Non-pigmented ciliary epithelial cell (primary cell): ENCODE measurements around the gene TADA3.

ENCODE experiments used
- DNase-seq: peaks from one replicate; pipeline ENCODE4 v3.0.0-alpha.2; 2010; ENCODE audit warnings: low read depth

Gene TADA3

DNA sequence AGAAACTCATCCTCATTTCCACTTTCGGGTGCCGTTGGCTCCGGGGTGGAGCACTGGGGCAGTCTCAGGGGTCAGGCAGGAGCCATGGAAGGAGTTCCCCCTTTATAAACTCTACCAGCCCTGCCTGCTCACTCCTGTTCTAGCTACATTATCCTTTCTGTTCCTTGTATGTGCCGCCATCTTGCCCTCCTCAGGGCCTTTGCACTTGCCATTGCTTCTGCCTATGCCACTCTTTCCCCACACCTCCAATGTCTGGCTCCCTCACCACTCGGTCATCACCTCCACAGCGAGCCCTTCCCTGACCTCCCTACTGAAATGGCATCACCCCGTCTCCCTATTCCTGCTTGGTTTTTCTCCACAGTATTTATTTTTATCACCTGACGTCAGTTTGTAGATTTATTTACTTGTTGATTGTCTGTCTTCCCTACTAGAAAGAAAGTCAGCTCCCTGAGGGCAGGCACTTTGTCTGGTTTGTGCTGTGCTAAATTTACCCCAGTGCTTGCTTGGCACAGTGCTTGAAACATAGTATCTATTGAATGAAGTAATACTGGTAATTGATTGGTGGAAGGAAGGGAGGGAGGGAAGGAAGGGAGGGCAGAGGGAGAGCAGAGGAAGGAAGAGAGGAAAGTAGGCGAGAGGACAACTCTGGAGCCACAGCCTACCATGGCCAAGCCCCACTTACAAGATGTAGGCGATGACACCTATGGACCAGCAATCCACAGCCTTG, 31.3 kb downstream of the TADA3 start:
- no peak for DNase-seq

DNA sequence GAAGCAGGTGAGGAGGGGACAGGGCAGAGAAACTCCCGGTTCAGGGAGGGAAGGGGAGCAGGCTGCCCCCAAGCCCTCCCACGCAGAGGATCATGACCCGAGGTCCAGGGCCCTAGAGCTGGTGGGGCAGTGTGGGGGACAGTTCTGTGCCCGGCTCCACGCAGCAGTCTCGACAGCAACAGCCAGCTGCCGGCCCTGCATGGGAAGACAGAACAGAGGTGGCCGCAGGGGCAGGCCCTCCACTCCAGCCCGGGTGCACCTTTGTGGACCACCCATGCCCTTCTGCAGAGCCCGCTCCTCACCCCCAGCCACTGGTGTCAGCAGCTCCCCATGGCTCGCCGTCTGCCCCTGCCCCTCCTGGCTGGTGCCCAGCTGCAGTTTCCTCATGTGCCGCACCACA, 34.8 kb downstream of the TADA3 start:
- no peak for DNase-seq

DNA sequence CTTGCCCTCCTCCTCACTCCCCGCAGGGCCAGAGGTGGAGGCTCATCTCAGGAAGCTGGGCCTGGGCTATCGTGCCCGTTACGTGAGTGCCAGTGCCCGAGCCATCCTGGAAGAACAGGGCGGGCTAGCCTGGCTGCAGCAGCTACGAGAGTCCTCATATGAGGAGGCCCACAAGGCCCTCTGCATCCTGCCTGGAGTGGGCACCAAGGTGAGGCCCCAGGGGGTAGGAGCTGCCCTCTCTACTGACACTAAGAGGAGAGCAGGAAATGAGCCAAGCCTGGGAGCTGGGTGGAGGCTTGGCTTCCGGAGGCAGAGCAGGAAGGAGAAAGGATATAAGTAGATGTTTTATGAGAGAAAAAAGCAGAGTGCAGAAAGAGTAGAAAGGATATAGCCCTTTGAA, 37.6 kb downstream of the TADA3 start:
- no peak for DNase-seq

DNA sequence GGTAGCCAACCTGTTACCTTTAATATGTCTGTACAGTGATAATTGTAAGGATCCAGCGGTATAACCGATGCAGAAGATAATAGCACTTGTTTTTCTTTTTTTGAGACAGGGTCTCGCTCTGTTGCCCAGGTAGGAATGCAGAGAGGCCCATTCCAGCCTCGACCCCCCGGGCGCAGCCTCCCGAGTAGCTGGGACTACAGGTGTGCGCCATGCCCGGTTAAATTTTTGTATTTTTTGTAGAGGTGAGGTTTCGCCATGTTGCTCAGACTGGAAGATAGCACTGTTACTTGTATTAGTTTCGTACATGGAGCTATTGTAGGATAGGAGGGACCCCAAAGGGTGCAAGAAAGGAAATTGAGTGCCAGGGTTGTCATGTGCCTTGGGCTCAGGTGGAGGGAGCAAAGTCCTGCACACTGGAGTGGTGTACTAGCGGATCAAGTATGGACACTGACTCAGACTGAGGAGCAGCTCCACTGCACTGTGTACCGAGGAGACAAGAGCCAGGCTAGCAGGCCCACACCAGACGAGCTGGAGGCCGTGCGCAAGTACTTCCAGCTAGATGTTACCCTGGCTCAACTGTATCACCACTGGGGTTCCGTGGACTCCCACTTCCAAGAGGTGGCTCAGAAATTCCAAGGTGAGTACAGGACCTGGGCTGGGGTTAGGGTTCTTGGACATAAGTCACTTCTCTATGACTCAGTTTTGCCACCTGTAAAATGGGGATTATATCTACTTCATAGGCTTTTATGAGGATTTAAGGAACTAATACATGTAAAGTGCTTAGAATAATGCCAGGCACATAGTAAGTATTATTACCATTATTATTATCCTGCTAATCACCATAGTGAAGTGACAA, 41.5 kb downstream of the TADA3 start:
- DNase-seq: no peak

DNA sequence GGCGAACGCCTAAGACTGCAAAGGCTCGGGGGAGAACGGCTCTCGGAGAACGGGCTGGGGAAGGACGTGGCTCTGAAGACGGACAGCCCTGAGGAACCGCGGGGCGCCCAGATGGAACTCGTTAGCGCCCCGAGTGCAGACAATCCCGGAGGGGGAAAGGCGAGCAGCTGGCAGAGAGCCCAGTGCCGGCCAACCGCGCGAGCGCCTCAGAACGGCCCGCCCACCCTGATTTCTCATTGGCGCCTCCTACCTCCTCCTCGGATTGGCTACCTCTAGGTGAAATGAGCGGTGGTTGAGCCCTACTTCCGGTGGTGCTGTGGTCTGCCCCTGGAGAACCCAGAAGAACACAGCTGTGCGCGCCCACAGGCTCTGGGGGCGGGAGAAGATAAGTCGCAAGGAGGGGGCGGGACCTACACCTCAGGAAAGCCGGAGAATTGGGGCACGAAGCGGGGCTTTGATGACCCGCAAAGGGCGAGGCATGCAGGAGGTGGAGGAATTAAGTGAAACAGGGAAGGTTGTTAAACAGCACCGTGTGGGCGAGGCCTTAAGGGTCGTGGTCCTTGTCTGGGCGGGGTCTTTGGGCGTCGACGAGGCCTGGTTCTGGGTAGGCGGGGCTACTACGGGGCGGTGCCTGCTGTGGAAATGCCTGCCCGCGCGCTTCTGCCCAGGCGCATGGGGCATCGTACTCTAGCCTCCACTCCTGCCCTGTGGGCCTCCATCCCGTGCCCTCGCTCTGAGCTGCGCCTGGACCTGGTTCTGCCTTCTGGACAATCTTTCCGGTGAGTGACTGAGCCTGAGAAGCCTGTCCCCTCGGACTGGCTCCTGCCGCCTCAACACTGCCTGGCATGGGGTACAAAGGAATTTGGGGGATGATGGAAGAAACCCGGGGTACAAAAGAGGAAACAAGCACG, 42.4 kb downstream of the TADA3 start, which contains the start of gene OGG1:
TSS of gene OGG1 (plus strand) at position 308 of the 911 bp plus-strand sequence. CDS start at position 643, 335 bp downstream.
- peak; percentile 95 for DNase-seq

DNA sequence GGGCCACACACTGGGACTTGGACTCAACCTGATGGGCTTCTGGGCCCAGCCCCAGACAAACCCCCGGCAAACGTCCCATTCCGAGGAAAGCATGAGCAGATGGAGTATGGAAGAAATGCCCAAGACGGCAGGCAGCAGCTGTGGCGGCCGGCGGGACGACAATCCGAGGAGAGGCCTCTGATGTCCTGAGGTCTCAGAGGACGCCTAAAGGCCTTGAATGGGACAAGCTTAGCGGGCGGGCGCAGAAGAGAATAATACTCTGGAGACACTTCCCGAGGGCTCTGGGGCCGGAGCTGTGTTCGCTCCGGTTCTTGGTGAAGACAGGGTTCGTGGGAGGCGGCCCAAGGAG, 43.0 kb downstream of the TADA3 start:
- no peak for DNase-seq

DNA sequence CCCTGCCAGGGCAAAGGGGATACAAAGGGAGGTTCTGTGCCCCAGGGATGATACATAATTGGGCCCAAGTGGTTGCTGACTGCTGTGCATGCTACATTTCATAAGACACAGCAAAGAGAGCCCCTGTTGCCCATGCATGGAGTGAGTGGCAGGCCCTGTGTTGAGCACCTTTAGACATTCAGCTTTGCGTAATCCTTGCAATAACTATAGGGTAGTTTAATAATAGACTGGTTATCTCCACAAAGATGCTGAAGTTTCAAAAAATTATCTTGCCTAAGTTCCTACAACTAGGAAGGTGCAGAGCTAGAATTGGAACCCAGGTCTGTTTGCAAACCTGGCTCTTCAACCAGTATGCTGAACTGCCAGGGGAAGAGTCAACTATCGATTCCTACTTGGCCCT, 44.2 kb downstream of the TADA3 start:
- no peak for DNase-seq

DNA sequence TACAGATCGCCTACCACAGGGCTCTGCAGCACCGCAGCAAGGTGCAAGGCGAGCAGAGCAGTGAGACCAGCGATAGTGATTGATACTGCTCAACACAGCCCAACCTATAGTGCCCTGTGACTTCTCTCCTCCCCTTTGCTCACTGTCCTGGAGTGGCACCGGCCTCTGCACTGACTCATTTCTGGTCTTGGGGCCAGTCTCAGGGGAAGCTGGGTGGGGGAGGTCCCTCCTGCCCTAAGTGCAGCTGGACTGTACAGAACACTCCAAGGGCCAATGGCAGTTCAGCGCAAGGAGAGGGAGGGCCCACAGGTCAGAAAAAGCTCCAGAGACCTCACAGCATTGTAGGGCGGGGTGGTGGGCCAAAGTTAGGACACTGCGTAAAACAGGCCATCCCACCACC, 45.0 kb downstream of the TADA3 start:
- DNase-seq: no peak

DNA sequence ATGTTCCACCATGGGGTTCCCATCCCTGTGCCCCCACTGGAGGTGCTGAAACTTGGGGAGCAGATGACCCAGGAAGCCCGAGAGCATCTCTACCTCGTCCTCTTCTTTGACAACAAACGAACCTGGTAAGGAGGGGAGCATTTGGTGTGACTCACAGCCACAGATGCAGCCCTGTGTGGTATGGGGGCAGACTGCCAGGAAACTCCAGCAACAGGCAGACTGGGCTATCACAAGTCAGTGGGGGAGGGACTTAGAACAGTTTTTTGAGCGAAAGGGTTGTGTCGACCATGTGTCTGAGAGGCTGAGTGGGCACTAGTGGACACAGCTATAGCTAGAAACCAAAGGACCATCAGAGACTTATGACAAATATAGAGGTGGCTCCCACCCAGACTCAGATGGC, 45.9 kb downstream of the TADA3 start:
- peak; percentile 73 for DNase-seq

DNA sequence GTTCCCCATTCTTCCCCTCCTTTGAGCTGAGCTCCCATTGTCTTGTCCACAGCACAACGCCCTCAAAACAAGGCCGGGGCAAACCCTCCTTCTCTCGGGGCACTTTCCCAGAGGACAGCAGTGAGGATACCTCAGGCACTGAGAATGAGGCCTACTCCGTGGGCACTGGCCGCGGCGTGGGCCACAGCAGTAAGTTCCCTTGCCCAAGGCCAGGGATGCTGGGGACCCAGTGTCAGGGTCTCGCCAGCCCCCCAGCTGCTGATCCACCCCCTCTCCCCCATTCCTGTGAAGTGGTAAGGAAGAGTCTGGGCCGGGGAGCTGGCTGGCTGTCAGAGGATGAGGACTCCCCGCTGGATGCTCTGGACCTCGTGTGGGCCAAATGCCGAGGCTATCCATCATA, 46.8 kb downstream of the TADA3 start:
- no peak for DNase-seq

DNA sequence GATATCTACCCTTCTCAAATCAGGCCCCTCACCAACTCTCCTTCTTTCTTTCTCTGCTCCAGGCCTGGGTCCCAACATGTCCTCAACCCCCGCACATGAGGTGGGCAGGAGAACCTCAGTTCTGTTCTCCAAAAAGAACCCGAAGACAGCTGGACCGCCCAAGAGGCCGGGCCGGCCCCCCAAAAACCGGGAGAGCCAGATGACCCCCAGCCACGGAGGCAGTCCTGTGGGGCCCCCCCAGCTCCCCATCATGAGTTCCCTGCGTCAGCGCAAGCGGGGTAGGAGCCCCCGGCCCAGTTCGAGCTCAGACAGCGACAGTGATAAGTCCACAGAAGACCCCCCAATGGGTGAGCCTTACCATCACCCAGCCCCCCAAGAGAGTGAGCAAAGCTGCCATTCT, 48.1 kb downstream of the TADA3 start:
- DNase-seq: no peak

DNA sequence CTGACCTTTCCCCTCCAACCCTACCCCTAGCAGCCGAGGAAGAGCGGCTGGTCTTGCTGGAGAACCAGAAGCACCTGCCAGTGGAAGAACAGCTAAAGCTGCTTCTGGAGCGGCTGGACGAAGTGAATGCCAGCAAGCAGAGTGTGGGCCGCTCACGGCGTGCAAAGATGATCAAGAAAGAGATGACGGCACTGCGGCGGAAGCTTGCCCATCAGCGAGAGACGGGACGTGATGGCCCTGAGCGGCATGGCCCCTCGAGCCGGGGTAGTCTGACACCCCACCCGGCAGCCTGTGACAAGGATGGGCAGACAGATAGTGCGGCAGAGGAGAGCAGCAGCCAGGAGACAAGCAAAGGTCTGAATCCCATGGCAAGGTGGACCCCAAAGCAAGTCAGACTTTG, 48.7 kb downstream of the TADA3 start:
- no peak for DNase-seq

DNA sequence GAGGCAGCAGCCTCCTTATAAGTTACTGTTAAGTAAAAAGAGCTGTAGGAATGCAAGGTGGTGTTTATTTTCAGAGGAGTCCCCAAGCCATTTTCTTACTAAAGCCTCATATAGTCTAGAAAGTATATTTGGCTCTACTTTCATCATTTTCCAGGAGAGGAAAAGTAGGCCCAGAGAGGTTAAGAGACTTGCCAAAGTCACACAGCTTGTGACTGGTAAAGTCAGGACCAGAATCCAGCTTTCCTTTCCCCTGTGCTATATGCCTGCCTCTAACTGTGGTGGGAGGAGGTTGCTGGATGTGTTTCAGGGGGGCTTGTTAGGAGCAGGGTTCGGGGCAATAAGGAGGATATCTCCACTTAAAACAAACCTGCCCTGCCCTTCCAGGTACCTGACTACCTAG, 49.7 kb downstream of the TADA3 start:
- no peak for DNase-seq

DNA sequence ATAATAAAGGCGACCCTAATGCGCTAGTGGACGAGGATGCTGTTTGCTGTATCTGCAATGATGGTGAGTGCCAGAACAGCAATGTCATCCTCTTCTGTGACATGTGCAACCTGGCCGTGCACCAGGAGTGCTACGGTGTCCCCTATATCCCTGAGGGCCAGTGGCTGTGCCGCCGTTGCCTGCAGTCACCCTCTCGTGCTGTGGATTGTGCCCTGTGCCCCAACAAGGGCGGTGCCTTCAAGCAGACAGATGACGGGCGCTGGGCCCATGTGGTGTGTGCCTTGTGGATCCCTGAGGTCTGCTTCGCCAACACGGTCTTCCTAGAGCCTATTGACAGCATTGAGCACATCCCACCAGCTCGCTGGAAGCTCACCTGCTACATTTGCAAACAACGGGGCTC, 53.1 kb downstream of the TADA3 start:
- DNase-seq: no peak

DNA sequence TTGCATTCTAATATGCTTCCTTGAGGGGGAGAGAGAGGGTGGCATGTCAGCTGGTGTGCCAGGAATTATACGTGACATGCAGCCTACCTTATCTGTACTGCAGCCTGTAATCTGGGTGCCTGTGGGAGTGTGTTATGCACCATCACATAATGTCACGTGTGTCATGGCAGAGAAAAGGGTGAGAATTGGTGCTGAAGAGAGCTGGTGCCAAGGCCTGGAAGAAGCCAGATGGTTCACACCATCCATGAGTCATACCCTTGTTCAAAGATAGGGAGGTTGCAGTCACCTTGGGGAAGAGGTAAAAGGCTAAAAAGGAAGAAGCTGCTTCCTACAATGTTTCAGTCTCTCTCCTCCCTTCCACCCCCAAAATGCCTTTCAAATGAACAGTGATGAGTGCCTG, 55.4 kb downstream of the TADA3 start:
- DNase-seq: no peak

DNA sequence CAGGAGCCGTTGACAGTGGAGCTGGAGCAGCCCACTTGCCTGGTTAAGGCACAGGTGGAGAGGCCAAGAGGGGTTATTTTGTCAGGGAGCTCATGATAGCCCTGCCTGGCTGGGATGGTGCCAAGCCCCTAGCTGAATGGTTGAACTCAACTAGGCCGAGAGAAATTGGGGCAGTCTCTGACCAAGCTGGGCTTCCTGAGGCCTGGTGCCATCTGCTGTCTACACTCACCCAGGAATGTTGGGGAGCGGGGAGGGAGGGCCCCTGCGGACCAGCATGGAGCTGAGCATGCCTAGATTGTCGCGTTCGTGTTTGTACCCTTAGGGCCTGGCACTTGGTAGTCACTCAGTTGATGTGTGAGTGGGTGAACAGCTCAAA, 59.5 kb downstream of the TADA3 start:
- DNase-seq: no peak

DNA sequence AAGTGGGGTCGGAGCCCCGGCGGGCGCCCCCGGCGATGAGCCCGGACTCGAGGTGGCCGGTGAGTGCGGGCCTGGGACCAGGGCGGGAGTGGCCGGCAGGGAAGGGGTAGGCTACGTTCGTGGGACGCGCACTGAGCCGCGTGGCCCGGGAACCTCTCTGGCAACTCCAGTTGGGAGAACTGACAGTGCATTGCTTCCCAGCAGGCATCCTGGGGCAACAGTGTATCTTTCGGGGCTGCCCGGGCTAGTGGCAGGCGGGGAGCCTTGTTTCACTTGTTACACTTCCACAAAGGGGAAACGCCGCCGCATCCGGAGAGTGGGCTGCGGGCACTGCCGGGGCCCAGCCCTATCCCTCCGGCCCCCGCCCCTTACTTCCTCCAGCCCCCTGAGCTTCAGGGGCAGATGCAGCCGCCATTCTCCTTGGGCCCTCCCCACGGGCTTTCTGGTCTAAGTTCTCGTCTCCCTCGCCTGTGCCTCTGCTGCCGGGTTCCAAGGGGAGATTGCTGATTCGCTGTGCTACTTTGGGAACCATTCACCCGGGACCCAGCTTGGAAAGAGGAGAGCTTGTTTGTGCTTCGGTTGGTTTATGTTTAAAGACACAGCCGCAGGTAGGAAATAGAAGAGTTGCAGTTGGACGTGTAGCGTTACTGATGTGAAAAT, 60.1 kb downstream of the TADA3 start:
- no peak for DNase-seq

DNA sequence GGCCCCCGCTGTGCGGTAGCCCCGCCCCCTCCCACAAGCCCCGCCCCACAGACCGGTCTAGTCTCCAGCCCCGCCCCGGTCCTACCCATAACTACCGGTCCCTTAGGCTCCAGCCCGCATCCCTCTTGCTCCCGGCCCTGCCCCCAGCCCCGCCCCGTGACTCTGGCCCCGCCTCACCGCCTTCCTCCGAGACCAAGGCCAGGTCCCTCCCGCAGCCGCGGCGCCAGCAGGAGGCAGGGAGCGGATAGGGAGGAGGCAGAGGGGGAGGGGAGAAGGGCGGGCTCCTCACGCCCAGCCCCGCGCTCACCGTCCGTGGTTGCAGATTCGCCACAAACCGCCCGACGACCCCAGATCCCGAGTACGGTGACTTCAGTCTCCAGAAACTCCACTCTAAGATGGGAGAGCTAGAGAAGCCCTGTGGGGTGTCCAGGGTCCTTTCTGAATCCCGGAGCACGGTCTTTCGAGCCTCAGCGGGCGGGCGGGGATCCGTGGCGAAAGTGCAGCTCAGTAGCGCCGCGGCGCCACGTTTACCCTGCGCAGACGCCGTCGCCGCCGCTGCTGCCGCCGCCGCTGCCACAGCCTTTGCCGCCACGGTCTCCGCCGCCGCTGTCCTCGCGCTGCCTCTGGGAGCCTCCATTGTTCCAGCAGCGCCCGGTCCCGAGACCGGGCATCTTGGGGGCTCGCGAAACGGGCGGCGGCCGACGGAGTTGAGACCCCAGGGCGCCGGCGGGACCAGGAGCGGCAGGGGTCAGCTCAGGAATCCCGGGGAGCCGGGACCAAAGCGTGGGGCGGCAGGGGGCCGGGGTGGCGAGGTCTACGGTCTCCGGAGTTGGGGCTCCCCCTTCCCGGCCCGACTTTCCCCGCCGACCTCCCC, 60.8 kb downstream of the TADA3 start, which contains the start of gene BRPF1:
TSS of gene BRPF1 (plus strand) at position 530 of the 874 bp plus-strand sequence. CDS start 2,406 bp downstream, outside the sequence.
- DNase-seq: peak; percentile 92

DNA sequence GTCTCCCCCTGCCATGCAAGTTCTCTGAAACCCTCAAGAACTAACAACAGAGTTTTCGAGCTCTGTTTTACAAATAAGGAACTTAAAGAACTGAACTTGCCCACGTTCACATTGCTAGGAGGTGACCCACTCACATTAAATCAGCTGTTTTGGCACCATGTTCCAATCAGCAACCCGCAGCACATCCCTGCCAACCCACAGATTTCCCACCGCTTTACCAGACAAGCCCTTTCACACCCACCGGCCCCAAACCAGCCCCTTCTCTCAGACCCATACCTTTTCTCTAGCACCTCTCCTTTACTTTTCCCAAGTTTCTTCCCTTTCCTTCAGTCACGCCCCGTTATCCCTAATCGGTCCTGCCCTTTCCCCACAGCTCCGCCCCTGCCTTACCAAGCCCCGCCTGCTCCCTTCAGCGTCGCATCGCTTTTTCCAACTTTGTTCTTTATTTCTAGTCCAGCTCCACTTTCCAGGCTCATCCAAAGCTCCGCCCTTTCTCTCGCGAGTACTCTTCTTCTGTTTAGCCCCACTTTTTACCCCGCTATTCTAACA, 61.5 kb downstream of the TADA3 start:
- DNase-seq: peak; percentile 54
